GM19025 (cell line): ENCODE results near the gene ALDOC.

Source experiments
- ATAC-seq: cut with Tn5 transposase; IDR thresholded peaks from one replicate; pipeline ENCODE4 v1.9.1; 2021; ENCODE audit warnings: mild to moderate bottlenecking, low read depth, moderate library complexity; ENCODE audit not compliant: unreplicated experiment

ALDOC gene

DNA sequence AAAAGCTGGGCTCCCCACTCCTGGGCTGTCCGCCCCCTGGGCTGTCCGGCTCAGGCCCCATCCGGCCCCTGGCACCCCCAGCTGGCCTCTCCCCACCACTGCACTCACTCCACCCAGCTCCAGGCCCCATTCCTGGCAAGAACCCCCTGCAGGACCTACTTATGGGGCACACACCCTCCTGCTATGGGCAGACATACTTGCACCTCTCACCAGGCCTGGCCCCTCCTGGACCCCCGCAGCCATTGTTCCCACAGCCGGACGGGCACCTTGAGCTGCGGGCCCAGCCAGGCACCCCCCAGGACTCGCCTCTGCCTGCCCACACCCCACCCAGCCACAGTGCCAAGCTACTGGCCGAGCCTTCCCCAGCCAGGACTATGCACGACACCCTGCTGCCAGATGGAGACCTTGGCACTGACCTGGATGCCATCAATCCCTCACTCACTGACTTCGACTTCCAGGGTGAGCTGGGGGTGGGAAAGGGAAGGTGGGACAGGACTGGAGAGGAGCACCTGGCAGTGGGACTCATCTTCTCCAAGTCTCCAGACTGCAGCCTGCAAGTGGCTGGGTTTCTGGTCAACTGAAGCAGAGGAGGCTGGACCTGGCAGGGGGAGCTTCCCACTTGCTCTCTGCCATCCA is 41.8 kb downstream of the ALDOC start:
- no peak for ATAC-seq

DNA sequence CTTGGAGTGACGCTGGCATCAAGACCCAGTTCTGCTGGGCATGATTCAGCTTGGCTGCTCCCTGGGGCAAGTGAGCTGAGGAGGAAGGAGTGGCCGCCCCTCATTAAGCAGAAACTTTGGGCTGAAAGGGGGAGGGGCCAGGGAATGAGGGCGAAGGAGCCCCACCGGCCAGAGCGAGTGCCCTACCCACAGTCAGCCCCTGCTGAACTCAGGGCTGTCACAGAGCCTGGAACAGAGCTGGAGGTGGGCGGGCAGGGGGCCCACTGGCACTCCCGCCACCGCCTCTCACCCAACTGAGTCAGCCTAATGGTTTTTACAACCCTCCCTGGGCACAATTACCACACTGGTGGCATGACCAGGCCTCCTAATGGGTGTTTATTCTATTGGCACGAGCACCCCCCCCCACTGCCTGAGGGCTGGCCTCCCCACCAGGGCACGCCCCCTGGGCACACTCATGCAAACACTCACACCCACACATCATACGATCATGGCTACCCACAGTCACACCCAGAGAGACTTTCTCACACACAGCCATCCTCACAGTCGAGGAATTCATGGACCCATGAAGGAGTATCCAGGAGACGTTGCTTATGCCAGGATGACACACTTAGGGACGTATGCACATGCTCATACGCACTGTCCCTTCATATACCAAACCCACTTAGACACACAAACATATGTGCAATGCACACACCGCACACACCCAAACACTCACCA is 43.4 kb downstream of the ALDOC start:
- ATAC-seq: no peak

DNA sequence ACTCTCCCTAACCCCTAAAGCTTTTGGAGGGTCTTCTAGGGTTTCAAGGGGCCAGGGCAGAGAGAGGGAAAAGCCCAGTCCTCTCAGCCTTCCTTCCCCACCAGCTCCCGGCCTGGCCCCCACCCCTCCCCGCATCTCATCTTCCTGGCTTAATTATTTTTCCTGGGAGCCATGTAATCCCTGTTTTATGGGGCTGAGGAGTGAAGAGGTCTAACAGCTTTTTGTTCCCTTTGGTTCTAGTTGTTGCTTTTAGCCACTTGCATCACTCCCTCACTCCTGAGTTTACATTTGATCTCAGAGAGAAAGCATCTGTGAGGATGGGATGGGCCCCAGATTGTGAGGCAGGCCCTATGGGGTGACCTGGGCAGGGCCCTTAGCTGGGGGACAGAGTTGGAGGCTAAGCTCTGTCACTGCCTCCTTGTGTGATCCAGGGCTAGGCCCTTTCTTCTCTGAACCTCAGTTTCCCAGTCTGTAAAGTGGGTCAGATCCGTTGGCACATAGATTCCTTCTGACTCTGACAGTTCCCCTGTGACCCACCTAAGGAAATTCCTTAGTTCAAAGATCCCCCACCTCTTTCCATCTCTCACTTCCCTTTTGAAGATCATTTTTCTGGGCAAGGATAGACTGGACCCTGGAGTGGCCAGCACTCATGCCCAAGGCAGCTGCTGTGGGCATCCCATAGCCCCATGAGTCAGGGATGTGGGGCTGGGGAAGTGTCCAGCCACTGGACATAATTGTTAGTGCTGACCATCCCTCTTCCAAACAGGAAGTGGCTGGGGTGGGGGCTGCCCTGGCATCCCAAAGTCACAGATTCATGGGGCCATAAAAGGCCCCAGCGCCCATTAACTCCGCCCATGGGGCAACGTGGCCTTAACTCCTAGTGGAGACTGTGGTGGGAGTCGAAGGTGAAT is 44.4 kb downstream of the ALDOC start:
- ATAC-seq: no peak

DNA sequence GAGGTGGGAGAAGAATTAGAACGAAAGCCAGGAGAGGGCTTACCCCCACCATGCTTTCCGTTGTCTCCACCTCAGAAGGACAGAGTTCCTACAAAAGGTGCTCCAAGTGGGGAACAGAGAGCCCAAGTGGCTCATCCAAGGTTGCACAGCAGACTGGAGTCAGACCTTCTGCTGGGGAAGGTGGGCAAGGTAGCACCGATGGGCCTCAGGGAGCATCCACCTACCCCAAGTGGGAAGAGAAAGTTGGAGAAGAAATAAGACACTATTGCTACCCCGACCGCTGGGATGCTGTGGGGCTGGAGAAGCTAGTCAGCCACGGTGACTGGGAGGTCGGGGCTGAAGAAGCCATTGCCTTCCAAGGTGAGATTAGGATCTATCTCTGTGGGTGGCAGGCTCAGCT is 45.8 kb downstream of the ALDOC start:
- ATAC-seq: no peak

DNA sequence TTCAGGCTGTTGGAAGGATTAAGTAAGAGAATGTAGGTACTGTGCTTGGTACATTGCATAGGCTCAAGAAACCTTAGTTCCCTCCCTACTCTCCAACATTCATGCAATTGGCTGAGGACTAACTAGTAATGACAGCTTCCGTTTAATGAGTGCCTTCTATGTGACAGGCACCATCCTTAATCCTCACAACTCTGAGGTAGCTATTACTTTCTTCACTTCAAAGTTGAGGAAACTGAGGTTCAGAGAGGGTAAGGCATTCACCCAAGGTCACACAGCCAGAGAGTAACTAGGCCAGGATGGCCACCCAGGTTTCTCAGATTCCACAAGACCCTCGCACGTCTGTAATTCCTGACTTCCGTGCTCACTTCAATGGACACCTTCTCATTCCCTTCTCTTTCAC is 46.4 kb downstream of the ALDOC start:
- ATAC-seq: no peak

DNA sequence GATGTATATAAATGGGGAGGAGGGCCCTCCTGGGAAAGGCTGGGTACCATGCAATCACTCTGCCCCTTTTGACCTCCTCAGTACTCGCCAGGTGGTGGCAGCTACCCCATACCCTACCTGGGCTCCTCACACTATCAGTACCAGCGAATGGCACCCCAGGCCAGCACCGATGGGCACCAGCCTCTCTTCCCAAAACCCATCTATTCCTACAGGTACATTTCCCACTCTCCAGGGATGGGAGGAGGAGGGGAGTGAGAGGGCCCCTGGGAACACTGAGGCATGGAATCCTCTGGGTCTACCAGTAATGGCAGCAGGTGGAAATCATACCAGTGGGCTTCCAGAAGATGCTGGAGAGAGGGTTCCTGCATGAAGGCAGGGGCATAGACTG is 47.7 kb downstream of the ALDOC start:
- no peak for ATAC-seq

DNA sequence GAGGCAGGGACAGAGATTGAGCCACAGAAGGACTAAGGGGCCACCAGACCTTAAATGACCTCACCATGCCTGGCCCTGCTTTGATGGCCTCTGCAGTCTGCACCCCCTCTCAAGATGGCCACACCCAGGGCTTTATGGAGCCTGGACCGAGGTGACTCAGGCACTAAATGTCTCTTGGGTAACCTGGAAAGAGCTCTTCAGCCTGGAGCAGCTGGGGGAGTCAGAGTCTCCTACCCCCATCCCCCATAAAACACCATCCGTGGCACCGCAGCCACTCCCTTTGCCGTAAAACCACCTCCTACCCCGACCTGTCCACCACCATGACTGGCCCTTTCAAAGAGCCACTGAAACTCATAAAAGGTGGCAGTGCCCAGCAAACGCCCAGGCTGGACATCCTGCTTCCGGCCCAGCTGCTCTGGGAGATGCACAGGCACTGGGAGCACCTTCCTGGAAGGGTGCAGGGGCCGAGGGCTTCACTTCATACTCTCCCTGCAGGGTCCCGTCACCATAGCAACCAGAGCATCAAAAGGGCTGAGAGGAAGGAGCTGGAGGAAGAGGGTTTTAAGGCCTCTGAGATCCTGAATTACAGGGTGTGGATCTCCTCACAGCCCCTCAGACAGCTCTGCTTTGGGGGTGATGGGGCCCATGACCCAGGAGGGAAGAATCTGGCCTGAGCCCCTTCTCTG is 48.2 kb downstream of the ALDOC start:
- ATAC-seq: no peak

DNA sequence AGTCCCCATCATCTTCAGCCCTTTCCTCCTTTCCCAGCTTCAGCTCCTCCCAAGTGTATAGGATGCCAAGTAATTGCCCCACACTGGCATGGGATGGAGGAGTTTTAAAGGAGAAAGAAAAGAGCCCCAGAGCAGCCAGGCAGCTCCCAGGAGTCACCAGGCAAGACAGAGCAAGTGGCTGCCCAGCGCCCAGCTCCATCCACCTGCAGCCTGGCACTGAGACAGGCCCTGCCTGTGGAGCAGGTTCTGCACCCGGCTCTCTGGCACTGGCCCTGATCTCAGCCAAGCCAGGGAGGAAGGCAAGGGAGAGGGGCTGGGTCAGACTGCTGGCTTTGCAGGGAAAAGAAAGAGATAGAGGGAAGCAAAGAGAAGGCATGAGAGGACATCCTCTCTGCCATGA is 48.8 kb downstream of the ALDOC start:
- no peak for ATAC-seq

DNA sequence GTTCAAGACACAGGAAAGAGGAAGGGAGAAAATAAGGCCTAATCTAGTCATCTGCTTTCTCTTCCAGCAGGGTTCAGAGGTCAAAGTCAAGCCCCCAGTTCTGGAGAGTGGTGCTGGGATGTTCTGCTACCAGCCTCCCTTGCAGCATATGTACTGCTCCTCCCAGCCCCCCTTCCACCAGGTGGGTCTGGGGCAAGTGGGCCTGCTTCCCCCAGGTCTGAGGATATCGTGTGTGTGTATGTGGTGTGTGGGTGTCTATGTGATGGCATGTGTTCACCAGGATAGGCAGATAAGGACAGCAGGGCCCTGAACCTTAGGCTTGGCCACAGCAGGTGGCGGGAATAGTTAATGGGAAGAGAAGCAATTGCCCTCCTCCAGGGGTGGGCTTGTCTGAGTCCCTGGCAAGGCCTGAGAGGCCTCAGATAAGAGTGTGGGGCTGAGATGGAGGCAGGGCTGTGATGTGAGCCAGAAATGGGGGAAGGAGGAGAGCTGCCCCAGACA is 49.5 kb downstream of the ALDOC start:
- ATAC-seq: no peak

DNA sequence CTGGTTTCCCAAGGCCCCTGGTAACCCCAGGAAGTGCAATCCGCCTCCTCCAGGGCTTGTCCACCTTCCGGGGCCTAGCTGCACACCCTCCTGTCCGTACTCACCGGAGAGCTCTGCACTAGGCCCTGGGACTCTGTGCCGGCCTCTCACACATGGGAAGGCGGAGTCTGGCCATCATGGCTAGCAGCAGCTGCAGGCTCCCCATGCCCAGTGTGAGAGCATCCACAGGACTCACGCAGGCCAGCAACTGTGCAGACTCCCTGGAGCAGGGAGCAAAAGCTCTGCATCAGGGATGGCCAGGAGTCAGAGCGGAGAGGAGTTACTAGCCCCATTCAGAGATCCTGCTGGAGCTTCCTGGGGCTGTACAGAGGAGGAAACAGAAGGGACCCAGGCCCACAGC is 50.3 kb downstream of the ALDOC start:
- no peak for ATAC-seq

DNA sequence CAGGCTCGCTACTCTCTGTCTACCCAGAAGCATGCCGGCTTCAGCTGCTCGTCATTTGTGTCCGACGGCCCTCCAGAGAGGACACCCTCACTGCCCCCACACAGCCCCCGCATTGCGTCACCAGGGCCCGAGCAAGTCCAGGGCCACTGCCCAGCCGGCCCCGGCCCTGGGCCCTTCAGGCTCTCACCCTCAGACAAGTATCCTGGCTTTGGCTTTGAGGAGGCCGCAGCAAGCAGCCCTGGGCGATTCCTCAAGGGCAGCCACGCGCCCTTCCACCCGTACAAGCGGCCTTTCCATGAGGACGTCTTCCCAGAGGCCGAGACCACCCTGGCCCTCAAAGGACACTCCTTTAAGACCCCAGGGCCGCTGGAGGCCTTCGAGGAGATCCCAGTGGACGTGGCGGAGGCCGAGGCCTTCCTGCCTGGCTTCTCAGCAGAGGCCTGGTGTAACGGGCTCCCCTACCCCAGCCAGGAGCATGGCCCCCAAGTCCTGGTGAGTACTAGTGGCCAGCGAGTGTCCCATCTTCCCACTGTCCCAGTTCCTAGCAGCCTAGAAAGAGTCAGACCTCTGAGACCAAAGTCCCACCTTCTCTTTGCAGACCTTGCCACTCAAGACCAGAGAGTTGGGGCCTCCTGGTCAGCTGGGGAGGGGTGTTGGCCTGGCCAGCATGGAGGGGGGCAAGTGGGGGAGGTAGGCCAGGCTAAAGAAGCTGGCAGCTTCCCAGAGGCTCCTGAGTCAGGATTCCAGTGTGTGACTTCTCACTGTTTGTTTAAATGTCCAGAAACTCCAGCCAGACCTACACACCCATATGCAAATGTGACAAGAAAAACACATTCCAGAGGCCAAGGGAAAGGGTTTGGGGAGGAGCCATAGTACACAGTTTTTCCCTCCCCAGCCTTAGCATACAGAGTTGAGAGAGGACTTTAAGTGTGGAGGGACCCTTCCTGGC is 51.9 kb downstream of the ALDOC start:
- no peak for ATAC-seq

DNA sequence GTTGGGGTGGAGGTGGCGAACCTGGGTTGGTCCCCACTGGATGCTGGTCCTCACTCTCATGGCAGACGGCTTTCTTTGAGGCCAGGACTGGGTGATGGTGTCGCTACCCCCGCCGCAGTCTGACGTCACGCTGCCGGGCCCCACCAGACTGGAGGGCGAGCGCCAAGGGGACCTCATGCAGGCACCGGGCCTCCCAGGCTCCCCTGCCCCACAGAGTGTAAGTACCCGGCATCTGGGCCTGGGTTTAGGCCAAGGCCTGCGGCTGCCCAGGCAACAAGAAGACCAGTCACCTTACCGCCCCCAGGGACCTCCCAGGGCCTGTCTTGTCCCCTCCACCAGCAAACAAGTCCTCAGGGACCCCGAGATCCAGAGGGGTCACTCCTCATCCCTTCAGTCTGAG is 52.8 kb downstream of the ALDOC start:
- ATAC-seq: no peak

DNA sequence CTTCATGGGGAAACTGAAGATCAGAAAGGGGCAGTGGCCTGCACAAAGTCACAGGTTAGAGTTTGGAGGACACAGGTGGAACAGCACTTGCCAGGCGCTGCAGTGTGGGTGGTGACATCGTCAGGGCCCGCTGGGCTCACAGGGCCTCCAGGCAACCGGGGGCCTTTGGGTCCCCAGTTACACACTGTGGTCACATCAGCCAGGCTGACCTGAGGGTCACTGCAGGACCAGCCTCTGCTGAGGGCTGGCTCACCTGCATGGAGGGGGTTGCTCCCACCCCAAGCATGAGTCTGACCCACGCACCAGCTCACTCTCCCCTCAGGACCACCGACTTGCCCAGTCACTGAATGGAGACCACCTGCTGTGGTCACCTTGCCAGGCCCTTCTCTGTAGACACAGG is 53.5 kb downstream of the ALDOC start:
- ATAC-seq: no peak
